Stimulated activated memory B cell treated with anti-CD40 and anti-IgM and Interleukin-4, amounts not matched to agents 10 μg/mL and 1 μg/mL and 100 μg/mL, for 72 hours (primary cell): ENCODE measurements around the gene ZNF606.

Experiments used
- ATAC-seq: fragments of 150-1000 bp; cut with Tn5 transposase; 2 replicates; pipeline ENCODE4 v1.10.0; 2021
- H3K27ac Mint-ChIP-seq: one replicate; pipeline ENCODE4 v1.8.0; 2022; ENCODE audit warnings: mild to moderate bottlenecking, mixed read lengths
- H3K27me3 Mint-ChIP-seq: one replicate; pipeline ENCODE4 v1.8.0; 2022; ENCODE audit warnings: mixed read lengths
- H3K36me3 Mint-ChIP-seq: one replicate; pipeline ENCODE4 v1.8.0; 2022; ENCODE audit warnings: mixed read lengths
- H3K4me1 Mint-ChIP-seq: one replicate; pipeline ENCODE4 v1.8.0; 2022; ENCODE audit warnings: mixed read lengths
- H3K4me3 Mint-ChIP-seq: one replicate; pipeline ENCODE4 v1.8.0; 2022; ENCODE audit warnings: mild to moderate bottlenecking, moderate library complexity, mixed read lengths
- H3K9me3 Mint-ChIP-seq: one replicate; pipeline ENCODE4 v1.8.0; 2022; ENCODE audit warnings: mixed read lengths

ZNF606 gene

DNA sequence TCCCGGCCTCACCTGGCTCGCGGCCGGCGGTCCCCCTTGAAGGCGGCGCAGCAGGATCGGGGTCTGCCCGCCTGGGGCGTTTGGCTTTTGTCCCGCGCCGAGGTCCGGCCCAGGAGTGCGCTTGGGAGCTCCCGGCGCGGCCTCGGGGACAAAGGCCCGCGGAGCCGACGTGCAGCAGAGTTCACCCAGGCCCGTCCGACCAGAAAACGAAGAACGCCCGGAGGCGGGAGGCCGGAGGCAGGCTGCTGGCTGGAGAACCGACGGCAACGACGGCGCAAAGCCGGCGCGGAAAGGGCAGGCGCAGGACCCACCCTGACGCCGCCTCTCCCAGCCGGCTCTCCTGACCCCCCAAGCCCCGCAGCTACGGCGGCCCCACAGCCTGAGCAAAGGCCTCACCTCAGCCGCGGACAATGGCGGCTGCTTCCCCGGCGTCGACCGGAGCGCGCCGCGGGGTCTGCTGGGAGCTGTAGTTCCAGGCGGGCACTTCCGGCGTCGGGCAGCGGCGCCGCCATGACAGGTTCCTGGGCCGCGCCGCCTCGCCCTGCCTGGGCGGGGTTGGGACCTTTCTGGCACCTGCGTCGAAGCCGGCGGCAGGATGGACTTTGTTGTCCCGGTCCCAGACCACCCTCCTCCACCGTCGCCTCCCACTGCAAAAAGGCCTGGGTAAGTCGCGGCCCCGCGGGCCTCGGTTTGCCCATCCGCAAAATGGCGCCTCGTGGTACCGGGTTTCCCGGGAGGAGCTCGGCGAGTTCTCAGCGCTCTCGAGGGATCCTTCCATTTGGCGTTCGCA is at the start of gene ZNF606:
ZNF606 (minus strand) TSS at position 437 of the 790 bp plus-strand sequence. CDS start 1,501 bp downstream, outside the sequence.
- peak within 1 kb of the TSS; percentile 92 for H3K4me3 Mint-ChIP-seq
- H3K27ac Mint-ChIP-seq, result peak within 1 kb of the TSS; percentile 93
- no peaks in the 10 kb centered on the region for H3K27me3 Mint-ChIP-seq
- peaks cover 30% of the 10 kb centered on the region for H3K9me3 Mint-ChIP-seq
- H3K4me1 Mint-ChIP-seq, result peaks cover 39% of the 10 kb centered on the region
- H3K36me3 Mint-ChIP-seq, result peaks cover 91% of the 10 kb centered on the region
- ATAC-seq, result peak; percentile 98

DNA sequence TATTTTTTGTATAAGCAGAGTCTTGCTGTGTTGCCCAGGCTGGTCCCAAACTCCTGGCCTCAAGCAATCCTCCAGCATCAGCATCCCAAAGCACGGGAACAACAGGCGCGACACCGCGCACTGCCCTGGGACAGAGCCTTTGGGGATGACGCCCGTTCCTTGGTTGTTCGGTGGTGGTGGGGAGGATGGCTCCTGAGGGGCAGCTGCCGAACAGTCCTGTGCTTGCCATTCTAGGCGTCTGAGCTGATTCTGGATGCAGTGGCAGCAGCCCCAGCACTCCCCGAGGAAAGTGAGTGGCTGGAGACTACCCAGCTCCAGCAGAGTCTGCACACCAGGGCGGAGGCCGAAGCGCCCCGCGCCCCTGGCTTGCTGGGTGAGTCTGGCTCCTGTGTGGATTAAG is 49.6 kb upstream of the ZNF606 start:
- Mint-ChIP-seq H3K4me3 (no peak overlapping the region), H3K27ac (no peak overlapping the region), H3K4me1 (peaks cover 7% of the 10 kb centered on the region), H3K9me3 (peaks cover 33% of the 10 kb centered on the region), H3K27me3 (peaks cover 30% of the 10 kb centered on the region), H3K36me3 (peaks cover 28% of the 10 kb centered on the region)
- ATAC-seq, result no peak

DNA sequence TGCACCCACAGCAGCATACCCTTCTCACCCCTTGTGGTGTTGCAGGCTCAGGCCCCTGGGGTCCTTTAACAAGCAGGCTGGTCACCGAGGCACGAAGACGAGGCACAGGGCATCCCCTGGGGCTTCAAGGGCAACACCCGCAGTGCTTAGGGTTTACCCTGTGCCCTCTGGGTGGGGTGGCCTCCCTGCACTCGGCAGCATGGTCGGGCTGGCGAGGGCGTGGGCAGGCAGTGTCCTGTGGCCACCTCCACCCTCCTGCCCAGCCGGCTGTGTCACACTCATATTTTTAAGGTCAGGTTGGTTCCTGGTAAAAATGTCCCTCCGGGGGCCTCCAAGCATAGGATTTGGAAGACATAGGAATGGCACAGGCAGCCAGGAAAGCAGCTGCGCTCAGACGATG is 45.1 kb upstream of the ZNF606 start:
- Mint-ChIP-seq H3K36me3 (no peaks in the 10 kb centered on the region), H3K4me1 (no peaks in the 10 kb centered on the region), H3K27ac (no peak overlapping the region), H3K9me3 (peaks cover 33% of the 10 kb centered on the region), H3K27me3 (no peaks in the 10 kb centered on the region), H3K4me3 (no peak overlapping the region)
- ATAC-seq, result peak; percentile 27

DNA sequence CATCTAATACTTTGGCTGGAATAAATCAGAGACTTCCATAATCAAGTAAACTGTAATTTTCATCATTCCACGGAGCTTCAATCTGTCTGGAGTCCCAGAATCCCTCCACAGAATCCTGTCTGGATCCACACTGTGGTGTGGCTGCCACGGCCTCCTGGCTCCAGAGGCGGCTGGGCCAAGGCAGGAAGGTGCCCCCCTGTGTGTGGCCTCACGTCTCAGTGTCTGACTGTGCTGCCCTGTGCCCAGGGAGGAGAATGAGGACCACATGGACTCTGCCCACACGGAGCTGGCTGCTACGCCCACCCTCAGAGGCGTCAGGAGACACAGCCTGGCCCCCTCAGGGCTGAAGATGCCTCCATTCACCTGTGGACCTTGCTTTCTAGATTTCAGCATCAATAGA is 44.2 kb upstream of the ZNF606 start:
- Mint-ChIP-seq H3K27me3 (no peaks in the 10 kb centered on the region), H3K36me3 (no peaks in the 10 kb centered on the region), H3K27ac (no peak overlapping the region), H3K4me1 (no peaks in the 10 kb centered on the region), H3K4me3 (no peak overlapping the region), H3K9me3 (peaks cover 33% of the 10 kb centered on the region)
- no peak for ATAC-seq

DNA sequence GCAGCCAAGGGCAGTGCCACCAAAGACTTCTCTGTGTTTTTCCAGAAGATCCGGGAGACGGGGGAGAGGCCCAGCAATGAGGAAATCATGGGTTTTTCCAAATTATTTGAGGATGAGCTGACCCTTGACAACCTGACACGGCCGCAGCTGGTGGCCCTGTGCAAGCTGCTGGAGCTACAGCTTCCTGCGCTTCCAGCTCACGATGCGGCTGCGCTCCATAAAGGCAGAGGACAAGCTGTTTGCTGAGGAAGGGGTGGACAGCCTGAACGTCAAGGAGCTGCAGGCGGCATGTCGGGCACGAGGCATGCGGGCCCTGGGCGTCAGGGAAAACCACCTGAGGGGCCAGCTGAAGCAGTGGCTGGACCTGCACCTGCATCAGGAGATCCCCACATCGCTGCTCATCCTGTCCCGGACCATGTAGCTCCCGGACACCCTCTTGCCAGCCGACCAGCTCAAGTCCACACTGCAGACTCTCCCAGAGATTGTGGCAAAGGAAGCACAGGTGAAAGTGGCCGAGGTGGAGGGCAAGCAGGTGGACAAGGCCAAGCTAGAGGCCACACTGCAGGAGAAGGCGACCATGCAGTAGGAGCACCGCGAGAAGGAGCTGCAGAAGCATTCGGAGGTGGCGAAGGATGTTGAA is 42.9 kb upstream of the ZNF606 start:
- no peaks in the 10 kb centered on the region for H3K27me3 Mint-ChIP-seq
- peaks cover 32% of the 10 kb centered on the region for H3K9me3 Mint-ChIP-seq
- no peak for ATAC-seq
- no peaks in the 10 kb centered on the region for H3K4me1 Mint-ChIP-seq
- no peaks in the 10 kb centered on the region for H3K36me3 Mint-ChIP-seq
- no peak overlapping the region for H3K27ac Mint-ChIP-seq
- H3K4me3 Mint-ChIP-seq, result no peak overlapping the region

DNA sequence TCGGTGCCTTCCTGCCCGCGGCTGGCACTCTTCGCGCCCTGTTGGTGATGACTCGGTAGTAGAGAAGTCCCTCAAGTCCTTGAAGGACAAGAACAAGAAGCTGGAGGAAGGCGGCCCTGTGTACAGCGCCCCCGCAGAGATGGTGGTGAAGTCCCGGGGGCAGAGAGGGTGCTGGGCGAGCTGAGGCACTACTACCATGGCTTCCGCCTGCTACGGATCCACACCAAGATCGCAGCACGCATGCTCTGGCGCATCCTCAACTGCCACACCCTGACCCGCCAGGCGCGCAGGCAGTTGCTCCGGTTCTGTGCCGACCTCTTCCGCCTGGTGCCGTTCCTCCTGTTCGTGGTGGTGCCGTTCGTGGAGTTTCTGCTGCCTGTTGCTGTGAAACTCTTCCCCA is 42.3 kb upstream of the ZNF606 start:
- ATAC-seq, result no peak
- H3K4me3 Mint-ChIP-seq, result no peak overlapping the region

DNA sequence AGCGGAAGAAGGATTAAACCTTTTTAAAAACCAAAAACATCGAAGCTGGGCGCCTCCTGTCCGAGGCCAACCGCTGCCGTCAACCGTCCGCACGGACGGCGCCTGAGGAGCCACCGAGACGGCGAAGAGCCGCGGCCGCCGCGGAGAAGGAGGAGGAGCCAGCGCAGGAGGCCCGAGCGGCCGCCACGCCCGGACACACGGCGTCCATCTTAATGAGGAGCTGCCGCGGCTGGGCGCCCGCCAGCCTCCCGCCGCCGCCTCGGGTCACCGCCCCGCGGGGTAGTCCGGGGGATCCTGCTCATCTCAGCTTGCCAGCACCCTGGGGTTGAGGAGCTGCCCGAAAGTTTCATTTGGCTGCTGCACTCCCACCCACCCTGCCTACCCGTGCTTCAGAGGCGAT is 41.8 kb upstream of the ZNF606 start:
- Mint-ChIP-seq H3K36me3 (no peaks in the 10 kb centered on the region), H3K27ac (no peak overlapping the region), H3K4me3 (no peak overlapping the region), H3K9me3 (peaks cover 29% of the 10 kb centered on the region), H3K4me1 (no peaks in the 10 kb centered on the region), H3K27me3 (no peaks in the 10 kb centered on the region)
- ATAC-seq, result no peak

More for the DNA sequence above, 42.3 kb upstream of the ZNF606 start:
- Mint-ChIP-seq H3K4me1 (no peaks in the 10 kb centered on the region), H3K27ac (no peak overlapping the region), H3K36me3 (no peaks in the 10 kb centered on the region), H3K27me3 (no peaks in the 10 kb centered on the region), H3K9me3 (peaks cover 31% of the 10 kb centered on the region)

DNA sequence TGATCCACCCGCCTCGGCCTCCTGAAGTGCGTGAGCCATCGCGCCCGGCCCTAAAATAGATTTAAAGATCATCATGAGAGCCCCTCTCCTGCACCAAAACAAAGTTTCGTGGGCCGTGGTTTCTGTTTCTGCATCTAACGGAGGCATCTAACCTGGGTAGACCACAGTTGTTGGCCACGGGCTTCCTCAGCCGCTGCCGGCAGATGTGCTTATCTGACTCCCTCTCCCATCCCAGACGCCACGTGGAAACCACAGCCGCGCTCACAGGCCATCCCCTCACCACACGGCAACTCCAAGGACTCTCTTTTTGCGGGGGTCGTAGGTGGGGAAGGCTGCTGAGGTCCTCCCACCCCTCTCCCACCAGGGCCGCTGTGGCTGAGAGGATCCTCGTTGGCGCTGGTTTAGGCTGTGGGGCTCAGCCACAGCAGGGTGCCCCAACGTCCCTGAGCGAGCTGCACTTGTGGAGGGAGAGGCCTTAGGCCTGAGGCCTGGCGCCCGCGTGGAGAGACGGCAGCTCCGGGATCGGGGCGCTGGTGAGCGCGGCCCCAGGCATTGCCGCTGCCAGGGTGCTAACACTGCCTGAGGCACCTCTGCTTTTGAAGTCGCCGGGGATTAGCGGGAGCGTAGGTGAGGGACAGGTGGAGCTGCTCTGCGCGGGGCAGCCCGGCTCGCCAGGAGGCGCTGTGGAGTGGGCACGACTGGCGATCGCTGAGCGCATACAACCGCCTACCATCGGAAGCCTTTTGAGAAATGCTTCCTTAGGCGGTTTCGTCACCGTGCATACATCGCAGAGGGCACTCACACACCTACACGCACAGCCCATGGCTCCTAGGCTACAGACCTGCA is 40.1 kb upstream of the ZNF606 start:
- Mint-ChIP-seq H3K27ac (no peak overlapping the region), H3K9me3 (peaks cover 26% of the 10 kb centered on the region), H3K27me3 (peaks cover 12% of the 10 kb centered on the region), H3K36me3 (no peaks in the 10 kb centered on the region), H3K4me3 (no peak overlapping the region), H3K4me1 (no peaks in the 10 kb centered on the region)
- no peak for ATAC-seq

DNA sequence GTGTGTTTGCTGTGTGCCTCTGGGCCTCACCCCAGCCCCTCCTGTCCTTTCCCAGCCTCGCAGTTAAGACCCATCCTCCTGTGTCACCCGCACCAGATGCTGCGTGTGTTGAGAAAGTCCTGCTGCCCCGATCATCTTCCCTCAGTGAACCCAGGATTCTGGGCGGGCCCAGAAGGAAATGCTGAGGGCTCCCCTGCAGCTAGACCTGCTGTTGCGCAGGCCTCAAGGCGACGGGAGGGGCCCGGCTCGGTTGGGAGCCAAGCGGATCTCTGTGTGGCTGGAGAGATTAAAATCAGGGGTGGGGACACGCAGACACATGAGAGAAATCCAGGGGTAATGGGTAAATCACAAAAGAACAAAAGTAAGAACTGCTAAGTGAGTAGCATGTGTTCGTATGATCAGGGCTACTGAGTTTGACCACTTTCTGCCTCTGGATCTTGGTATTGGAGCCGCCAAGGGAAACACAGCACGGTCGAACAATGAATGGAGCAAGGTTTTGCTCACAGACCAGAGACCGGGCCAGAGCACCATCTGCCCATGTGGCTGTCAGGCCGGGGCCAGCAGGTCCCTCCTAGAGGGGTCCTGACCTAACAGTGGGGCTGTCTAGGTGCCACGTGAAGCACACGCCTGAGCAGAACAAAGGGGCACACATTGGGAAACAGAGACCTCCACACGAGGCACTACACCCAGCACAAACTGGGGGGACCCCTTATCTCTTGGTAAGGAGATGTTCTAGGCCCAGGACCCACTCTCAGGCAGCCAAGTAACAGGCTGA is 38.3 kb upstream of the ZNF606 start:
- H3K27ac Mint-ChIP-seq, result no peak overlapping the region
- no peak for ATAC-seq
- H3K36me3 Mint-ChIP-seq, result peaks cover 7% of the 10 kb centered on the region
- peaks cover 28% of the 10 kb centered on the region for H3K27me3 Mint-ChIP-seq
- no peaks in the 10 kb centered on the region for H3K4me1 Mint-ChIP-seq
- H3K4me3 Mint-ChIP-seq, result no peak overlapping the region
- H3K9me3 Mint-ChIP-seq, result peaks cover 27% of the 10 kb centered on the region

DNA sequence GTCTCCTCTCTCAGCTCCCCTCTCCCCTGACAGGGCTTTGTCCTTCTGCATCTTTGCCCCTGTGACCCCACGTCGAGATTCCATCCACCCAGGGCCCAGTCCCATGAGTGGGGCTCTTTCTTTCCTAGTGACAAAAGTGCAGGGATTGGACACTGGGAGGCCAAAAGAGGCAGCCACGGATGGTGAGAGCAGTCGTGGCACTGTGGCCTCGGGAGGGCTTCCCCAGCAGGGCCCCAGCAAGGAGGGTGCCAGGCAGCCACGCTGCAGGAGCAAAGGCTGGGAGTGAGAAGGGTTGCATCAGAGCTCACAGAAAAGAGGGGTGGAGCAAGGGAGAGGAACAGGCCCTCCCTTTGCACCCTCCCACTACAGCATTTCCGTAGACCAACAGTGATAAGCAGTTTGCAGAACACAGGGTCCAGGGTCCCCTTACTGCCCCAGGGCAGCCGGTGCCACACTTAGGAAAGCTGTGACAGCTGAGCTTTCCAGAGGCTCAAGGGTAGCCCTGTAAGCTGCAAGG is 36.1 kb upstream of the ZNF606 start:
- Mint-ChIP-seq H3K9me3 (peaks cover 31% of the 10 kb centered on the region), H3K4me1 (no peaks in the 10 kb centered on the region), H3K36me3 (peaks cover 16% of the 10 kb centered on the region), H3K27me3 (peaks cover 45% of the 10 kb centered on the region), H3K27ac (no peak overlapping the region), H3K4me3 (no peak overlapping the region)
- no peak for ATAC-seq

DNA sequence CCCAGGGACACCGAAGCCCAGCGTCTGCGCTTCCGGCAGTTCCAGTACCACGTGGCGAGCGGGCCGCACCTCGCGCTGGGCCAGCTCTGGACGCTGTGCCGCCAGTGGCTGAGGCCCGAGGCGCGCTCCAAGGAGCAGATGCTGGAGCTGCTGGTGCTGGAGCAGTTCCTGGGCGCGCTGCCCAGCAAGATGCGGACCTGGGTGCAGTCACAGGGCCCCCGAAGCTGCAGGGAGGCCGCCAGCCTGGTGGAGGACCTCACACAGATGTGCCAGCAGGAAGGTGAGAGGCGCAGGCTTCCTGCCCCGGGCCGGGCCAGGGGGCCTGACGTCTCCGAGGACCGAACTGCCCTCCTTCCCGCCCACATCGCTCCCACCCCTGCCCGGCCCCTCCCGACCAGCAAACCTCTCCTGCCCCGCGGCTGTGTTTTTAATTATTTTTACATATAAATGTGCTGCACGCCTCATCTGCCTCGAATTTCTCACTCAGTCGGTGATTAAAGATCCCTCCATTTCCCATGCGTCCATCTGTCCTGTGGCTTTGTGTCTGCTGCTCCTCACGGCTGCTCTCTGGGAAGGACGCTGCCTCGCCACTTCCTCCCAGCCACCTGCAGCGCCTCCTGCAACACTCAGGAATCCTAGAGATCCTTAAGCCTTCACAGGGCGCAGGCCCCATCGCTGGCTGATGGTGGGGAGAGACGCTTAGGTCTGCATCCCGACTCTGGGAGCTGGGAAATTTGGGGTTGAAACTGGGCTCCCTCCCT is 35.5 kb upstream of the ZNF606 start:
- no peak for ATAC-seq
- Mint-ChIP-seq H3K9me3 (peaks cover 26% of the 10 kb centered on the region), H3K4me3 (no peak overlapping the region), H3K4me1 (no peaks in the 10 kb centered on the region), H3K27me3 (peaks cover 45% of the 10 kb centered on the region), H3K36me3 (peaks cover 16% of the 10 kb centered on the region), H3K27ac (no peak overlapping the region)

DNA sequence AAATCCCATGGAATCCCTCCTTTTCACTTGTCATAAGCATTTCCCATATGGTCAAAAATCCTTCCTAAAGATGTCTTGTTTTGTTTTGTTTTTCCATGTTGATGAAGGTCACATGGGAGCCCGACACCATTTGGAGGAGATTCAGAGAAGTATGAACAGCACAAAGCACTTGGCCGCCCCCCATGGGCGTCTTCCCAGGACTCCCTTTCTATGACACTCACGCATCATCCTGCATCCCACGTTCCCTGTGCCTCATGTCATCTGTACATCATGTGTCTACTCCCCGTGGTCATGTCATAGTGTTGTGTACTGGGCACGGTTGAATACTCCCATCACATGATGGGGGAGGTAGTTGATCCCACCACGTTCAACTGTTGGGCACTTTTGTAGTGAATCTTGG is 33.2 kb upstream of the ZNF606 start:
- Mint-ChIP-seq H3K27me3 (peaks cover 45% of the 10 kb centered on the region), H3K4me1 (no peaks in the 10 kb centered on the region), H3K27ac (no peak overlapping the region), H3K36me3 (peaks cover 16% of the 10 kb centered on the region), H3K9me3 (peaks cover 23% of the 10 kb centered on the region), H3K4me3 (no peak overlapping the region)
- ATAC-seq, result no peak

DNA sequence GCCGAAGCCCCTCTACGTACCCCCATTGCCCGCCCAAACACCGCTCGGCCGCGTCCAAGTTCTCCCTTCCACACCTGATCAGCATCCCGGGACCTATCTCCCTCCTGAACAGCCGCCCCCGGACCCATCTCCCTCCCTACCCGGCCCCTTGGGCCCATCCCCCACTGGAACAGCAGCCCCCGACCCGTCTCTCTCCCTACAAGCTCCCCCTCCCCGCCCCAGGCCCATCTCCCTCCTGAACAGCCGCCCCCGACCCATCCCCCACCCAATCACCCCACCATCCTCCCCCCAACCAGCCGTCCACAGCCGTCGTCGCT is 31.8 kb upstream of the ZNF606 start:
- Mint-ChIP-seq H3K9me3 (peaks cover 21% of the 10 kb centered on the region), H3K27me3 (peaks cover 45% of the 10 kb centered on the region), H3K4me1 (no peaks in the 10 kb centered on the region), H3K36me3 (peaks cover 16% of the 10 kb centered on the region), H3K4me3 (no peak overlapping the region), H3K27ac (no peak overlapping the region)
- ATAC-seq, result no peak

DNA sequence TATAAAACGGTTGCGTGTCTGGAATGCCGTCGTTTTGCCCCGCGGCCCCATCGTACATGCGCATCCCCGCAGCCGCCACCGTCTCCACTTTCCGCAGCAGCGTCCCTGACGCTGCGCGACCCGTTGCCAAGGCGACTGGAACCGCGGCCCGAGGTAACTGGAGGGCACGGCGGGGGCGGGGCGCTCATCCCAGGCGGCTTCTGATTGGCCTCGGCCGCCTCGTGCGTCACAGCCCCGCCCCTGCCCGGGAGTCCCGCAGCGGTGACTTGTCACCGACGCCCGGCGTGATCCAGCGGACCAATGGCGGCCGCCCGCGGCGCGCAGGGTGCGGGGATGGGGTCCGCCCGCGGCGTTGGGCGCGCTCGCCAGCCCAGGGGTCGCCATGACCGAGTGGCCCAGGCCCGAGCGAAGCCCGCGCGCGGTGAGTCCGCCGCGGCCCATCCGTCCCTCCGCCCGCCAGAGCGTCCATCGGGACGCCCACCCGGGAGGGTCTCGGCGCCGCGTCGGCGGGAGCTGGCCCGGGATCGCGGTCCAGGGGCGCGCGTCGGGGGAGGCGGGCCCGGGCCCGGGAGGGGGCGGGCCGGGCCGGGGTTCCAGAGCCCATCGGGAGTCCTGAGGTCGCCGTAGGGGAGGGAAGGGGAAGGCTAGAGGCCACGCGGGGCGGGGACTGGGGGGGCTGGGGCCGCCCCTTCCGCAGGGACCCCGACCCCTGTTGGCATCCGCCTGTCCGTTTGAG is 31.3 kb upstream of the ZNF606 start, which contains the start of gene ZSCAN1:
ZSCAN1 (plus strand) TSS at position 285 of the 736 bp plus-strand sequence. CDS start 3,812 bp downstream, outside the sequence.
- Mint-ChIP-seq H3K9me3 (peaks cover 23% of the 10 kb centered on the region), H3K4me1 (no peaks in the 10 kb centered on the region), H3K36me3 (peaks cover 16% of the 10 kb centered on the region), H3K27ac (no peak within 1 kb of the TSS), H3K4me3 (peak within 1 kb of the TSS; percentile 10), H3K27me3 (peaks cover 43% of the 10 kb centered on the region)
- ATAC-seq, result peak; percentile 67
